Caco-2 (cell line): ENCODE data around the gene HAND2. TPM values are rescaled to one million over a fixed set of nuclear protein-coding genes. Genes with fewer than 3 reads are reported as not detected.

ENCODE experiments used
- BruUV-seq: library from RNA; stranded (reverse); fragments of 400-500 nt; replicated peaks from 2 replicates; lab custom pipeline; 2021; lab: Mats Ljungman, UMichigan
- CTCF ChIA-PET: fragments of 300-600 bp; sonication (Branson Sonifier 250); formaldehyde crosslinking; loops from one replicate; lab custom pipeline; 2022; ENCODE audit warnings: antibody characterized with exemption; lab: Charles Lee
- POLR2A ChIA-PET: fragments of 300-600 bp; sonication (Branson Sonifier 250); formaldehyde crosslinking; loops from one replicate; lab custom pipeline; 2022; ENCODE audit warnings: antibody characterized with exemption; lab: Charles Lee
- DNase-seq, 2 experiments: peaks; one replicate each; pipeline versions ENCODE4 v3.0.0 to v3.0.0-alpha.2; 2020 to 2022
- H3K27me3 ChIP-seq: replicated peaks from 2 replicates; pipeline ENCODE4 v1.6.0; 2011; ENCODE audit warnings: low read length; ENCODE audit not compliant: control insufficient read depth, insufficient read depth
- H3K36me3 ChIP-seq: 2 replicates; pipeline ENCODE4 v1.5.1; 2011; ENCODE audit warnings: low read length; ENCODE audit not compliant: control insufficient read depth, insufficient read depth
- H3K4me1 ChIP-seq: fragments of 250-450 bp; sonication (Bioruptor Pico); 2 replicates; pipeline ENCODE4 v1.5.1; 2020; ENCODE audit warnings: mild to moderate bottlenecking
- H3K4me3 ChIP-seq: 2 replicates; pipeline ENCODE4 v1.5.1; 2011; ENCODE audit warnings: low read depth, mild to moderate bottlenecking, control low read depth, low read length
- H3K9me3 ChIP-seq: fragments of 250-450 bp; sonication (Bioruptor Pico); 2 replicates; pipeline ENCODE4 v1.5.1; 2020; ENCODE audit warnings: mild to moderate bottlenecking, moderate library complexity
- H3K27ac Mint-ChIP-seq: one replicate; pipeline ENCODE4 v1.8.0; 2022; ENCODE audit warnings: mixed read lengths; ENCODE audit not compliant: unreplicated experiment
- H3K27me3 Mint-ChIP-seq: one replicate; pipeline ENCODE4 v1.8.0; 2022; ENCODE audit warnings: mixed read lengths; ENCODE audit not compliant: insufficient read depth, unreplicated experiment
- H3K36me3 Mint-ChIP-seq: one replicate; pipeline ENCODE4 v1.8.0; 2022; ENCODE audit warnings: mild to moderate bottlenecking, mixed read lengths; ENCODE audit not compliant: insufficient read depth, unreplicated experiment
- H3K4me1 Mint-ChIP-seq: one replicate; pipeline ENCODE4 v1.8.0; 2022; ENCODE audit warnings: low read depth, mixed read lengths; ENCODE audit not compliant: unreplicated experiment
- H3K4me3 Mint-ChIP-seq: one replicate; pipeline ENCODE4 v1.8.0; 2022; ENCODE audit warnings: mild to moderate bottlenecking, moderate library complexity, mixed read lengths; ENCODE audit not compliant: unreplicated experiment
- H3K9me3 Mint-ChIP-seq: one replicate; pipeline ENCODE4 v1.8.0; 2022; ENCODE audit warnings: mixed read lengths; ENCODE audit not compliant: unreplicated experiment
- intact Hi-C: fragments of 100-400 bp; cut with micrococcal nuclease; formaldehyde crosslinking; loops from one replicate; pipeline ENCODE4 v1.10.0; 2022; ENCODE audit not compliant: unreplicated experiment
- total RNA-seq: library from RNA; stranded (reverse); gene quantifications from 2 replicates; pipeline ENCODE4 v1.2.3, GENCODE V29; 2022
- TF ChIP-seq, protein P1 (sequence below), 2 experiments: fragments of 200-600 bp in 1 of 2; IDR thresholded peaks; 1 replicate in 1 of 2; 2 replicates in 1 of 2; pipeline versions ENCODE4 v1.5.1 to v1.8.0; 2011 to 2022; ENCODE audit warnings: antibody characterized with exemption in 1 of 2, control low read depth in 1 of 2, inconsistent platforms in 1 of 2, low read depth in 1 of 2, low read length in 1 of 2, mild to moderate bottlenecking in 1 of 2, moderate library complexity in 1 of 2; ENCODE audit not compliant: insufficient read depth in 1 of 2, severe bottlenecking in 1 of 2, unreplicated experiment in 1 of 2

HAND2 gene
- total RNA-seq, 1 experiment from 2014 or later = not detected

- Mint-ChIP-seq H3K36me3 (no peaks in the 10 kb centered on the region), H3K27ac (no peak overlapping the region), H3K27me3 (no peaks in the 10 kb centered on the region), H3K9me3 (no peaks in the 10 kb centered on the region), H3K4me3 (no peak overlapping the region), H3K4me1 (peaks cover 8% of the 10 kb centered on the region)
- no peaks in the 10 kb centered on the region for H3K36me3 ChIP-seq
- H3K4me1 ChIP-seq = peaks cover 20% of the 10 kb centered on the region; the same call in 1 of the 2 replicates
- no peaks in the 10 kb centered on the region; the same call in 1 of the 2 replicates for H3K27me3 ChIP-seq
- ChIA-PET POLR2A (no interaction called here), CTCF (interaction anchor here (1.5 kb wide), 1 partner anchor 70 kb away, joined by 3 read pairs; no protein-coding TSS in a partner anchor)
- H3K4me3 ChIP-seq = no peak overlapping the region
- BruUV-seq = no TSS peak
- TF ChIP-seq, protein P1, sequence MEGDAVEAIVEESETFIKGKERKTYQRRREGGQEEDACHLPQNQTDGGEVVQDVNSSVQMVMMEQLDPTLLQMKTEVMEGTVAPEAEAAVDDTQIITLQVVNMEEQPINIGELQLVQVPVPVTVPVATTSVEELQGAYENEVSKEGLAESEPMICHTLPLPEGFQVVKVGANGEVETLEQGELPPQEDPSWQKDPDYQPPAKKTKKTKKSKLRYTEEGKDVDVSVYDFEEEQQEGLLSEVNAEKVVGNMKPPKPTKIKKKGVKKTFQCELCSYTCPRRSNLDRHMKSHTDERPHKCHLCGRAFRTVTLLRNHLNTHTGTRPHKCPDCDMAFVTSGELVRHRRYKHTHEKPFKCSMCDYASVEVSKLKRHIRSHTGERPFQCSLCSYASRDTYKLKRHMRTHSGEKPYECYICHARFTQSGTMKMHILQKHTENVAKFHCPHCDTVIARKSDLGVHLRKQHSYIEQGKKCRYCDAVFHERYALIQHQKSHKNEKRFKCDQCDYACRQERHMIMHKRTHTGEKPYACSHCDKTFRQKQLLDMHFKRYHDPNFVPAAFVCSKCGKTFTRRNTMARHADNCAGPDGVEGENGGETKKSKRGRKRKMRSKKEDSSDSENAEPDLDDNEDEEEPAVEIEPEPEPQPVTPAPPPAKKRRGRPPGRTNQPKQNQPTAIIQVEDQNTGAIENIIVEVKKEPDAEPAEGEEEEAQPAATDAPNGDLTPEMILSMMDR (IDR thresholded peaks at IDR 0.05; ENCODE audit: insufficient read depth in 1 of 2, low read depth in 1 of 2, low read length in 1 of 2, severe bottlenecking in 1 of 2, unreplicated experiment in 1 of 2) = no peak
- no peak for DNase-seq
- intact Hi-C loops = loop anchor here (10.0 kb wide), 2 partner anchors 175 to 475 kb away; no protein-coding TSS in a partner anchor
- H3K9me3 ChIP-seq = no peaks in the 10 kb centered on the region
Observed at GRCh38 chr4:173490256-173490655, 39.8 kb downstream of the HAND2 start.

DNA sequence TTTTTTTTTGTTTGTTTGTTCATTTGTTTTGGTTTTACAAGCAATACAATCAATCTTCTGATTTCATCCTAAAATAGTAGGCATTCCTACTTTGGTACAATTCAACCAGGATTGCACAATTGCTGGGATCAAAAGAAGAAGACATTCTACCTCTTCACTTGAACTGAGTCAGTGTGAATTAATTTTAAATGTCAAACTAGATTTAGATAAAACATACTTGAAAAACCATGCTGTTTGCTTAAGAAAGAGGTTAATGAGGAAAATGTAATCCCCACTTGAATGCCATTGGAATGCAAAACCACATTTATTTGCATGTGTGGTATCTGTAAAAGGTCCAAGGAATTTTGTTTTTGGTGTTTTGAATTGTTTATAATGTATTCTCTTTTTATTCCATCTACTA is 40.5 kb downstream of the HAND2 start:
- H3K4me1 Mint-ChIP-seq = peaks cover 8% of the 10 kb centered on the region
- Histone ChIP-seq H3K27me3 (no peaks in the 10 kb centered on the region), H3K4me3 (no peak overlapping the region), H3K36me3 (no peaks in the 10 kb centered on the region), H3K9me3 (no peaks in the 10 kb centered on the region), H3K4me1 (peaks cover 20% of the 10 kb centered on the region; the same call in 1 of the 2 replicates)
- no peaks in the 10 kb centered on the region for H3K9me3 Mint-ChIP-seq
- intact Hi-C loops = no loop called here
- no TSS peak for BruUV-seq
- ChIA-PET POLR2A (no interaction called here), CTCF (no interaction called here)
- no peak overlapping the region for H3K4me3 Mint-ChIP-seq
- H3K27ac Mint-ChIP-seq = no peak overlapping the region
- no peaks in the 10 kb centered on the region for H3K27me3 Mint-ChIP-seq
- H3K36me3 Mint-ChIP-seq = no peaks in the 10 kb centered on the region
- no peak for DNase-seq
- TF ChIP-seq, protein P1 (IDR thresholded peaks at IDR 0.05; ENCODE audit: insufficient read depth in 1 of 2, low read depth in 1 of 2, low read length in 1 of 2, severe bottlenecking in 1 of 2, unreplicated experiment in 1 of 2) = no peak

DNA sequence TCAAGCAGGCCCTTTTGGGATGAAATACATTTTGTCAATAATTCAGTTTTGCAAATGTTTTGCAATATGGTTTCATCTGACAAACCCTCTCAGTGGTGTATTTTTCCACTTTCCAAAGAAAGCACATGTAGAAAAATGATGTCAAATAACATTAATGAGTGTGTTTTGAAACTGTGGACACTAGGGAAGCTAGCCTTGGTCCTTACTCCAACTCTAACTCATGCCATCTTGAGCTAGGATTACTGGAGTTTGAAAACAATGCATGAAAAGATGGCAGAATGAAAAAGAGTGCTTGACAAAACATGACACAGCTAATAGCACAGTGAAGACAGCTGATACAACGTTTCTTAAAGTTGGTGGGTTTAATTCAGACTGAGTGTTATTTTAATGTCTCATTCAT is 41.4 kb downstream of the HAND2 start:
- CTCF ChIA-PET = no interaction called here
- H3K4me1 ChIP-seq = peaks cover 16% of the 10 kb centered on the region; the same call in 1 of the 2 replicates
- no TSS peak for BruUV-seq

More for the DNA sequence above, 41.4 kb downstream of the HAND2 start:
- Mint-ChIP-seq H3K9me3 (no peaks in the 10 kb centered on the region), H3K4me1 (peaks cover 8% of the 10 kb centered on the region), H3K27me3 (no peaks in the 10 kb centered on the region), H3K36me3 (no peaks in the 10 kb centered on the region), H3K27ac (no peak overlapping the region), H3K4me3 (no peak overlapping the region)
- H3K4me3 ChIP-seq = no peak overlapping the region
- intact Hi-C loops = no loop called here
- H3K27me3 ChIP-seq = no peaks in the 10 kb centered on the region
- TF ChIP-seq, protein P1 (IDR thresholded peaks at IDR 0.05; ENCODE audit: insufficient read depth in 1 of 2, low read depth in 1 of 2, low read length in 1 of 2, severe bottlenecking in 1 of 2, unreplicated experiment in 1 of 2) = no peak
- H3K36me3 ChIP-seq = no peaks in the 10 kb centered on the region
- no peaks in the 10 kb centered on the region for H3K9me3 ChIP-seq
- DNase-seq = no peak
- POLR2A ChIA-PET = no interaction called here
